GM18867 (cell line): ENCODE results near the gene P3H1.
A peak's percentile ranks its signal among the peaks of the same experiment; 100 is the strongest.
"Not testable (repeated sequence)": the region's sequence is repeated elsewhere in the genome, so short reads cannot be mapped to it uniquely, and the experiment has no call there.

Experiments used
- ATAC-seq: cut with Tn5 transposase; IDR thresholded peaks from one replicate; pipeline ENCODE4 v1.9.1; 2021; ENCODE audit warnings: mild to moderate bottlenecking, moderate library complexity; ENCODE audit not compliant: unreplicated experiment

Gene P3H1, protein sequence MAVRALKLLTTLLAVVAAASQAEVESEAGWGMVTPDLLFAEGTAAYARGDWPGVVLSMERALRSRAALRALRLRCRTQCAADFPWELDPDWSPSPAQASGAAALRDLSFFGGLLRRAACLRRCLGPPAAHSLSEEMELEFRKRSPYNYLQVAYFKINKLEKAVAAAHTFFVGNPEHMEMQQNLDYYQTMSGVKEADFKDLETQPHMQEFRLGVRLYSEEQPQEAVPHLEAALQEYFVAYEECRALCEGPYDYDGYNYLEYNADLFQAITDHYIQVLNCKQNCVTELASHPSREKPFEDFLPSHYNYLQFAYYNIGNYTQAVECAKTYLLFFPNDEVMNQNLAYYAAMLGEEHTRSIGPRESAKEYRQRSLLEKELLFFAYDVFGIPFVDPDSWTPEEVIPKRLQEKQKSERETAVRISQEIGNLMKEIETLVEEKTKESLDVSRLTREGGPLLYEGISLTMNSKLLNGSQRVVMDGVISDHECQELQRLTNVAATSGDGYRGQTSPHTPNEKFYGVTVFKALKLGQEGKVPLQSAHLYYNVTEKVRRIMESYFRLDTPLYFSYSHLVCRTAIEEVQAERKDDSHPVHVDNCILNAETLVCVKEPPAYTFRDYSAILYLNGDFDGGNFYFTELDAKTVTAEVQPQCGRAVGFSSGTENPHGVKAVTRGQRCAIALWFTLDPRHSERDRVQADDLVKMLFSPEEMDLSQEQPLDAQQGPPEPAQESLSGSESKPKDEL

GRCh38 chr1:42766741-42767509 is at the start of gene P3H1, which contains the start of gene C1orf50:
P3H1 (minus strand) TSS chr1:42767028; CDS start chr1:42766971, 57 bp downstream.
C1orf50 (plus strand) TSS chr1:42767249; CDS start chr1:42767312, 63 bp downstream.
- ATAC-seq: peak; percentile 87

- no peak for ATAC-seq
Observed at GRCh38 chr1:42815941-42816584, 49.2 kb upstream of the P3H1 start.

DNA sequence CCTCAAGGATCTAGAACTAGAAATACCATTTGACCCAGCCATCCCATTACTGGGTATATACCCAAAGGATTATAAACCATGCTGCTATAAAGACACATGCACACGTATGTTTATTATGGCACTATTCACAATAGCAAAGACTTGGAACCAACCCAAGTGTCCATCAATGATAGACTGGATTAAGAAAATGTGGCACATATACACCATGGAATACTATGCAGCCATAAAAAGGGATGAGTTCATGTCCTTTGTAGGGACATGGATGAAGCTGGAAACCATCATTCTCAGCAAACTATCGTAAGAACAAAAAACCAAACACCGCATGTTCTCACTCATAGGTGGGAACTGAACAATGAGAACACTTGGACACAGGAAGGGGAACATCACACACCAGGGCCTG is 48.0 kb upstream of the P3H1 start:
- ATAC-seq: not testable (repeated sequence)

DNA sequence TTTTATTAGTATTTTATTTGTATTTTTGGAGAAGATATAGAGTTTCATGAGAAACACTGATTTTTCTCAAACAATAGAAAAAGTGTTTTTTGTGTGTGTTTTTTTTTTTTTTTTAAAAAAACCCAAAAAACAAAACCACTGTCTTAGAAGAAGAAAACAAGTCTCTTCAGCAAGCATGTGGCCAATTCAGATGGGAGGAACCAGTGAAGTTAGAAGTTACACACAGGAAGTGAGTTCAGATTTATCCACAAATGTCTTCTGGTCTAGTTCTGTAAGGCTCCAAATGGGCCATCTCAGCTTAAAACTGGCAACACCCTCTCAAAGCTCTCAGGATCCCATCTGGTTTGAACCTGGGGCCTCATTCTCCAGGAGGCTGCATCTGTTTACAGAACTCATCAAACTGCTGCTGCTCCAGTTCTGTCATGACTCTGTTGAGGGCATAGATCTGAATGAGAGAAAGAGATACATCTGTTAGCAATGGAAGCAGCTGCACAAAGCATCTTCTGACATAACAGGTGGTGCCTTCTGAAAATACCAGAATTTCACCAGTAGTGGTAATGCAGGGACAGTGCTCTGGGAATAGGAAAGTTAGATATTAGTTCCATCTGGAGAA is 40.3 kb upstream of the P3H1 start:
- no peak for ATAC-seq

- ATAC-seq: no peak
Observed at GRCh38 chr1:42806593-42806992, 39.8 kb upstream of the P3H1 start.

DNA sequence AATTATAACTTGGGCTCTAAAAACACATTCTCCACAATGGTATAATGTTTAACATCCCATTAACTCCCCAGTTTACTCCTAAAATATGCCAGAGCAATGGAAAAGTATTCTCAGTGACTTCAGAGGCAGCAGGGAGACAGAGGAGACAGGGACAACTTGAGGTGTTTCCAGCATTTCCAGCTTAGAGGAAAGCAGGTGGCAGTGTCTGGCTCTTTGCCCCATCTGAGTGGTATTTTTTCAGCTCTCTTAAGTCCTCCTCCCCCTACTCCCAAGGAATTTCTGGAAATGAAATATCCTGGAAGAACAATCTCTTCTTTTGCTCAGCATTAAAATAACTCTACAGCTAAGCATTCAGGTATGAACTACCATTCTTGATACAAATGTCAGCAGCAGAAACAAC is 39.3 kb upstream of the P3H1 start:
- ATAC-seq: no peak

GRCh38 chr1:42801832-42802473 is 35.1 kb upstream of the P3H1 start:
- no peak for ATAC-seq

GRCh38 chr1:42797979-42798378 is 31.2 kb upstream of the P3H1 start:
- no peak for ATAC-seq

GRCh38 chr1:42797414-42797813 is 30.6 kb upstream of the P3H1 start:
- ATAC-seq: no peak

DNA sequence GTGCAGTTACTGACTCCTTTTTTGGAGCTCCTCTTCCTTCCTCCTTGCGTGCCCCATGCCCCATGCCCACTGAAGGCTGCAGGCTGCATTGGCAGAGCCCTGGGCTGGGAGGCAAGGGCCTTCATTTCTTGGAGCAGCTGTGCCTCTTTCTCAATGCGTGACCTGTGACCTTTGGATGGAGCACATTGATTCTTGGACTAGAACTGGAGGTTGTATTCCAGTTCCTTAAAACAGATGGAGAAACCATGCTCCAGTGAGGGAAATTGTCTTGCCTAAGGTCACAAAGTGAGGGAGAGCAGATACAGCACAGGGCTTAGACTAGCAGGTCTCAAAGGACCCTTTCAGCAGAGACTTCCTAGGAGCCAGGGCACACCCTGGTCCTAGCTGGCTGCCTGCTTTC is 27.0 kb upstream of the P3H1 start:
- no peak for ATAC-seq

- no peak for ATAC-seq
Observed at GRCh38 chr1:42788021-42788420, 21.2 kb upstream of the P3H1 start.

DNA sequence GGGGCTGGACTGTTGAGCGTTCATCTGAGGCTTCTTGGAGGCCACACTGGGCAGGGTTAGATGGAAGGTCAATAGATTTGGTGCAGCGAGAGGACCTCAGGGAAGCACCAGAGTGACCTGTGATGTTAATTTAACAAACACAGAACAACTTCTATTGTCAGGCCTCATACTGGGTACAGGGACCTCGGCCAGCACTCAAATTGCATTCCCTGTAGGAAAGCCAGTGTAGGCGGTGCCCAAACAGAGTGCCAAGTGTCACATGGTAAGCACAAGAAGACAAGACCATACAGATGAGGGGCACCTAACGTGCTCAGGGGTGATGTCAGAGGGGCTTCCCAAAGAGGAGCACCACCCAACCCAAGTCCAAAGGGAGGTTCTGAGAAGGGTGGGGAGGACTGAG is 19.3 kb upstream of the P3H1 start:
- ATAC-seq: no peak

- ATAC-seq: no peak
Observed at GRCh38 chr1:42784946-42785693, 18.3 kb upstream of the P3H1 start, which contains the start of gene TMEM269. TMEM269 (plus strand) TSS chr1:42784991; CDS start chr1:42789894, 4,903 bp downstream.

- no peak for ATAC-seq
Observed at GRCh38 chr1:42784547-42784945, 17.7 kb upstream of the P3H1 start.

- ATAC-seq: no peak
Observed at GRCh38 chr1:42783092-42783491, 16.3 kb upstream of the P3H1 start.

DNA sequence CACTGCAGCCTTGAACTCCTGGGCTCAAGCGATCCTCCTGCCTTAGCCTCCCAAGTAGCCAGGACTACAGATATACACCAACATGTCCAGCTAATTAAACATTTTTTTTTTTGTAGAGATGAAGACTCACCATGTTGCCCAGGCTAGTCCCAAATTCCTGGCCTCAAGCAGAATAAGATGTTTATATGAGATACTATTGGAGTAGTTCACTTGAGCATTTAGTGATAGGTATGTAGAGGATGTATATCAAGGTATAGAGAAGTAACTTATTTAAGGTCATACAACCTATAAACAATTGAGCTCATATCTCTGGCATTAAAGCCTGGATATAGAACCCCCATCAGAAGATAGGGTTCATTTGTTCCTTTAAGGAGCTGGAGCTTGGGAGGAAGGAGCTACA is 13.3 kb upstream of the P3H1 start:
- no peak for ATAC-seq

DNA sequence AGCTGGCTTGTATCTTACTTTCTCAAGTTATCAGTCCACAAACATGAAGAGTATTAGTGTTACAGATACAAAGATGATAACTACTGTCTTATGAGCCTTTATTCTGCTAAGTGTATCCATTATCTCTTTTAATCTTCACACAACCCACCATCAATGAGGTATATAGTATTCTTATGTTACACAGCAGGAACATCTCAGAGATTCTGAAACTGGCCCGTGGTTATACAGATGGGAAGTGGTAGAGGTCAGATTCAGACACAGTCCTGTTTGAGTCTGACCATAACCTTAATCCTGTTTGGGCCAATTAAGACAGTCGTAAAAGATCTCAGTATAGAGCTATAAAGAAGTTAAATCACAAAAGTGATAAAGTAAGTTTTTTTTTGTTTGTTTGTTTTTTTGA is 12.9 kb upstream of the P3H1 start:
- ATAC-seq: no peak

DNA sequence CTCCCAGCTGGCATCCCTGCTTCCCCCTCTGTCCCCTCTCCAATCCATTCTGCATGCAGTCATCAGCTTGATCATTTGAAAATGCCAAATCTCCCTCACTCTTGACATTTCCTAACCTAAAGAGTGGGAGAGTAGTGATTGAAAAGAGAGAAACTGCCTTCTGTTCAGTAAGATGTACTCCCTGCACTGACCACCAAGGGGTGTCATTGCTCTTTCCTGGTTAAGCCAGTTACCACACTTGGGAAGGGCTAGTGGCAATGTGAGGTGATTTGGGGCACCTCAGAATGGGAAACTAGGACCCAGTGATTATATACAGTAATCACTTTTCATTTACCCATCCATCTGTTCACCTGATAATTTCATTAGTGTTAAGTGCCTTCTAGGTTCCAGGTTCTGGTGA is 11.0 kb upstream of the P3H1 start:
- ATAC-seq: no peak

DNA sequence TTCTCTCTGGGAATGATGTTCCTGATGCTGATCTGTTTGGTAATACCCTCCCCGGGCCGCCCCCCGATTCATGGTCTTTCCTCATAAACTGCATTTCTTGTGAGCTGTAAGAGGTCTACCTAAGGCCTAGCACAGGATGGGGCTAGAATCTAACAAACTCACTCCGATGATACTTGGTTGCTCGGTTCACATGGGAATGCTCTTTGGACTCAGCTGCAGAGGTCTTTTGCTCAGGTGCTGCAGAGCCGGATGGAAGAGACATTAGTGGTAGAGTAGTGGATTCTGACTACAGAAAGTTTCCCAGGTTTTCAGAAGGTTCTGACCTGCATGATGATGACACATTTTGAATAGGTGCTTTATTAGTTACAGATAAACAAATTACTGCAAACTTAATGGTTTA is 9.7 kb upstream of the P3H1 start:
- no peak for ATAC-seq
